ENCODE data around the gene FZD7.

Gene FZD7

DNA sequence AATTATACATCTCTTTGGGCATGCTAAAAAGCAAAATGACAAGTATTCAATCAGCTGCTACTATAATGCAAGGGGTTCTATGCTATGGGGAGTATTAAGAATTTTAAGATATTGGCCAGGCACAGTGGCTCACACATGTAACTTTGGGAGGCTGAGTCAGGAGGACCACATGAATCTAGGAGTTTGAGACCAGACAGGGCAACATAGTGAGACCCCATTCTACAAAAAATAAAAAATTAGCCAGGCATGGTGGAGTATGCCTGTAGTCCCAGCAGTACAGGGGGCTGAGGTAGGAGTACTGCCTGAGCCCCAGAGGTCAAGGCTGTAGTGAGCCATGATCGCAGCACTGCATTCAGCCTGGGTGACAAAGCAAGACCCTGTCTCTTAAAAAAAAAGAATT lies 33.9 kb downstream of the FZD7 start:
- peaks cover 13% of the 10 kb centered on the region for H3K4me1 ChIP-seq (ENCODE audit: control insufficient read depth, insufficient read depth, low read length)
- no peak overlapping the region for H3K27ac ChIP-seq (ENCODE audit: low read length)
- no peaks in the 10 kb centered on the region for H3K9me3 ChIP-seq (ENCODE audit: control insufficient read depth in 2 of 2, low read length in 2 of 2)
- no peak overlapping the region for H3K4me3 ChIP-seq (ENCODE audit: low read length in 2 of 2)
- no peaks in the 10 kb centered on the region for H3K36me3 ChIP-seq (ENCODE audit: control insufficient read depth in 2 of 2, insufficient read depth in 2 of 2, low read length in 2 of 2)
- no peak overlapping the region for H3K9ac ChIP-seq (ENCODE audit: low read length in 2 of 2)
- no peaks in the 10 kb centered on the region for H3K27me3 ChIP-seq (ENCODE audit: control insufficient read depth in 1 of 2, insufficient read depth in 2 of 2, low read length in 2 of 2)

DNA sequence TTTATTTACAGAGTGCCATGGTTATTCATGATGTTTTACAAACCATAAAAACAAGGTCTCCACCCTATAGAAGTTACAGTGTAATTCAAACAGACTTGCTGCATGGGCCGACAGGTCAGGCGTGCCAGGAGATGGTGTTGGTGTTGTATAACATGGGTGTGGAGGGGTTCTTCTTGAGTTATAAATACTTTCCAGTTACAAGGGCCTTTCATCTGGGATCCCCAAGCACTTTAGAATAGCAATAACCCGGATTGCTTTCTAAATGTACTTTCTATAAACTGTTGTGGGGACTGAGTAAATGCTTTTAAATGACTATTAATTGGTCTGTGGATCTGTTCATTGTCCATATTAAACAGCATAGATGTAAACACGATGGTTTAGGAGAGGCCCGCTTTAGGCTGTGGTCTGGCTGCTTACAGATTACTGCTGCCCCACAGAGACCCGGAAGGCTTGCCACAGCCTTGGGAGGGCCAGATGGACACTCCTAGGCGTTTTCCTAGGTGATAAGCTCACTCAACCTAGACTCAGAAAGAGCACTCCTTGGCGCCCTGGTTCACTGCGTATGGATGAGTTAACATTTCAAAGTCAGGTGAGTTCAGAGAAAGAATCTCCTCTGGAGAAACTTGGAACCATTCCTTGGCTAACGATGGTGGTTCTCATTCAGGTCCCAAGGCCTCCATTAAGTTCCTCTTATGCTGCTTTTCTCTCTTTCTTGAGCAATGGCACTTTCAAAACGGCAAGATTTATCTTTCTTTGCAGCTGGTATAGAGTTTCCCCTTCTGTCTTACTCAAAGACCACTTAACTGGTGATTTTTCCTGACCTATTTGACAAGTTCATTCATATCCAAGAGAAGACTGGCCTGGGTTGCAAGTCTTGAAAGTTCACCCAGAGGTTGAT lies 35.8 kb downstream of the FZD7 start:
- Histone ChIP-seq H3K4me3 (ENCODE audit: low read length in 2 of 2) (no peak overlapping the region), H3K9ac (ENCODE audit: low read length in 2 of 2) (no peak overlapping the region), H3K36me3 (ENCODE audit: control insufficient read depth in 2 of 2, insufficient read depth in 2 of 2, low read length in 2 of 2) (no peaks in the 10 kb centered on the region), H3K27ac (ENCODE audit: low read length) (no peak overlapping the region), H3K4me1 (ENCODE audit: control insufficient read depth, insufficient read depth, low read length) (peaks cover 10% of the 10 kb centered on the region), H3K27me3 (ENCODE audit: control insufficient read depth in 1 of 2, insufficient read depth in 2 of 2, low read length in 2 of 2) (no peaks in the 10 kb centered on the region), H3K9me3 (ENCODE audit: control insufficient read depth in 2 of 2, low read length in 2 of 2) (no peaks in the 10 kb centered on the region)

DNA sequence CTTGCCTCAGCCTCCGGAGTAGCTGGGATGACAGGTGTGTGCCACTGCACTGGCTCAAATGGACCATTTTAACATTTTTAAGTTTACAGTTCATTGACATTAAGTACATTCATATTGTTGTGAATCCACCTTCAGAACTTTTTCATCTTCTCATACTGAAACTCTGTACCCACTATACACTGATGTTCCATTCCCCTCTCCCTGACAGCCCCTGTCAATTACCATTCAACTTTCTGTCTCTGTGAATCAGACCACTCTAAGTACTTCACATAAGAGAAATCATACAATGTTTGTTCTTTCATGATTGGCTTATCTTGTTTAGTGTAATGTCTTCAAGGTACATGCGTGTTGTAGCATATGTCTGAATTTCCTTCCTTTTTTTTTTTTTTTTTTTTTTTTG lies 37.5 kb downstream of the FZD7 start:
- Histone ChIP-seq H3K9me3 (ENCODE audit: control insufficient read depth in 2 of 2, low read length in 2 of 2) (no peaks in the 10 kb centered on the region), H3K27ac (ENCODE audit: low read length) (no peak overlapping the region)

DNA sequence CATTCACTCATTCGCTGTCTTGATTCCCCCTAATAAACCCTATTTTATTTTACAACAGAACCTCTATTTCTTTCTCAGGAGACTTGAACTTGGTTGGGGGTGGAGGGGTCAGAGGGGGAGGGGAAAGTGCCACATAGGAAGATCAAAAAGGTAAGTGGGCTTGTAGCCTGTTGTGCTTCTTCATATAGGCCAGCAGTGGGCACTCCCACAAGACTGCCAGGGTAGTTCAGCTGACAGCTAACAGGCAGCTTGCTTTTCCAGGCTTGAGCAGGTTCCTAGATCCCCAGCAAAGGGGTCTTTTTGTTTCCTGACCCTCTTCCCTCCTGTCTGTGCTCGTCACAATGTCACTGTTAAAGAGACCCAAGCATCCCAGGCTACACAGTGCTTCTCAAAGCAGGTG lies 38.6 kb downstream of the FZD7 start:
- H3K9ac ChIP-seq (ENCODE audit: low read length in 2 of 2): no peak overlapping the region
- H3K27me3 ChIP-seq (ENCODE audit: control insufficient read depth in 1 of 2, insufficient read depth in 2 of 2, low read length in 2 of 2): no peaks in the 10 kb centered on the region
- H3K9me3 ChIP-seq (ENCODE audit: control insufficient read depth in 2 of 2, low read length in 2 of 2): no peaks in the 10 kb centered on the region
- no peak overlapping the region for H3K27ac ChIP-seq (ENCODE audit: low read length)
- peaks cover 2% of the 10 kb centered on the region for H3K4me1 ChIP-seq (ENCODE audit: control insufficient read depth, insufficient read depth, low read length)
- no peak overlapping the region for H3K4me3 ChIP-seq (ENCODE audit: low read length in 2 of 2)
- H3K36me3 ChIP-seq (ENCODE audit: control insufficient read depth in 2 of 2, insufficient read depth in 2 of 2, low read length in 2 of 2): no peaks in the 10 kb centered on the region

More for the DNA sequence above, 37.5 kb downstream of the FZD7 start:
- Histone ChIP-seq H3K4me1 (ENCODE audit: control insufficient read depth, insufficient read depth, low read length) (peaks cover 2% of the 10 kb centered on the region), H3K27me3 (ENCODE audit: control insufficient read depth in 1 of 2, insufficient read depth in 2 of 2, low read length in 2 of 2) (no peaks in the 10 kb centered on the region), H3K36me3 (ENCODE audit: control insufficient read depth in 2 of 2, insufficient read depth in 2 of 2, low read length in 2 of 2) (no peaks in the 10 kb centered on the region), H3K9ac (ENCODE audit: low read length in 2 of 2) (no peak overlapping the region), H3K4me3 (ENCODE audit: low read length in 2 of 2) (no peak overlapping the region)

DNA sequence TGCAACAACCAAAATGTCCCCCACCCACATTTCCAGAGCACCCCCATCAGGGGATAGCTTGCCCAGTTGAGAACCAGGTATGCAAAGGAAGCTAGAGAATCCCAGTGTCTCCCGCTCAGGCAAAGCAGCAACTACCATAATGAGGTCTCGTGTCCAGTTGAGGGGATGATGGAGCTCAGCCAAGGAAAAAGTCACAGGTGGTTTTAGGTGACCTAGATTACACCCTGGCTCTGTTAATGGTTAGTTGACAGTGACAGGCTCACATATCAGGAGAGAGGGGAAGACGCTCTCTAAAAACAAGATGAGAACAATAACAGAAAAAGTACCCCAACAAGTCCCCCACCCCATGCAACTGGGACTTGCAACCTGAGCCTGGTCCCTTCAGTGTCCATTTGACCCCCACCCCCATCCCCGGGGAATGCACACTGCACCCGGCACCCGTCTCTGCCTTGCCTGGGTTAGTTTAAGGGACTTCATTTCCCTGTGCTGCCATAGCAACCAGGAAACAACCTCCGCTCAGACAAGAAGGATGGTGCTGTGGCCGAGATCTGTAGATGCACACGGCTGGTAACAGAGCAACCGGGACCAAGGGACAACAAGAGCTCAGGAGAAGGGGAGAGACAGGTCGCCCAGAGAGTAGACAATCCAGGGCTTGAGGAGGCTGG lies 39.2 kb downstream of the FZD7 start, which contains the start of gene KIAA2012:
Gene KIAA2012, plus strand, starts transcription at position 519 of the 665 bp plus-strand sequence. CDS start 373 bp downstream, outside the sequence.
- H3K36me3 ChIP-seq (ENCODE audit: control insufficient read depth in 2 of 2, insufficient read depth in 2 of 2, low read length in 2 of 2): no peaks in the 10 kb centered on the region
- no peaks in the 10 kb centered on the region for H3K27me3 ChIP-seq (ENCODE audit: control insufficient read depth in 1 of 2, insufficient read depth in 2 of 2, low read length in 2 of 2)
- H3K27ac ChIP-seq (ENCODE audit: low read length): no peak within 1 kb of the TSS
- no peaks in the 10 kb centered on the region for H3K9me3 ChIP-seq (ENCODE audit: control insufficient read depth in 2 of 2, low read length in 2 of 2)
- H3K4me1 ChIP-seq (ENCODE audit: control insufficient read depth, insufficient read depth, low read length): peaks cover 2% of the 10 kb centered on the region
- no peak within 1 kb of the TSS for H3K9ac ChIP-seq (ENCODE audit: low read length in 2 of 2)
- H3K4me3 ChIP-seq (ENCODE audit: low read length in 2 of 2): no peak within 1 kb of the TSS

DNA sequence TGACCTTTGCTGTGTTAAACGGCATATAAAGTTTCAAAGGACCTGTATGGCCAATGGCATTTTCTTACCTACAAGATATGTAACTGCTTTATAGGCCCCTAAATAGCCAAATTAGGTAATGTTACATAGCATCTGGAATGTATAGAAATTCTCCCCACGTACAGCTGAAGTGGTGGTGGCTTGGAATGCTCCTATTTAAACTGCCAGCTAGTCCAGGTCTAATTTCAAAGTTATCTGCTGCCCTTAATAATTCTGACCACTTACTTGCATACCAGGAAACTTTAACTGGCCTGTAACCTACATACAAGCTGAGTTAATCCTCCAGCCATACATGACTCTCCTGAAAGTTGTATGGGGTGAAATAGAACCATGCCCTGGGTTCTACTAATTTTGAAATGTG lies 40.7 kb downstream of the FZD7 start:
- Histone ChIP-seq H3K27ac (ENCODE audit: low read length) (no peak overlapping the region), H3K36me3 (ENCODE audit: control insufficient read depth in 2 of 2, insufficient read depth in 2 of 2, low read length in 2 of 2) (no peaks in the 10 kb centered on the region), H3K4me3 (ENCODE audit: low read length in 2 of 2) (no peak overlapping the region), H3K27me3 (ENCODE audit: control insufficient read depth in 1 of 2, insufficient read depth in 2 of 2, low read length in 2 of 2) (no peaks in the 10 kb centered on the region), H3K9ac (ENCODE audit: low read length in 2 of 2) (no peak overlapping the region), H3K9me3 (ENCODE audit: control insufficient read depth in 2 of 2, low read length in 2 of 2) (no peaks in the 10 kb centered on the region), H3K4me1 (ENCODE audit: control insufficient read depth, insufficient read depth, low read length) (peaks cover 2% of the 10 kb centered on the region)

DNA sequence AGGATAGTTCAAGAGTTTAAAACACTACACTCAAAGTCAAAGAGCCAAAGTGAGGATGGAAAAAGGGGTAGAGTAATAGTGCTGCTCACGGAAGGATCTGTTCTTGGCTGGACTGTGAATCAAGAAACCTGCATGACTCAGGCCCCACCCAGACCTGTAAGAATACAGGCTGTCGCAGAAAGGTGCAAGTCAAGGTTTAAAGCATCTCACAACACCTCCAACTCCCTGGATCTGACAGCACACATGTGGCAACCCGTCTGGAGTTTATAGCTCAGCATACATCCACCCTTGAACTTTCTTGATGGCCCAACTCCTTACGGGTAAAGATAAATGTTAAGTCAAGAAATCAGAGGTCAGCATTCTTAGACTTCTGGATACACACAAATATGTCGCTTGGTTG lies 45.7 kb downstream of the FZD7 start:
- Histone ChIP-seq H3K36me3 (ENCODE audit: control insufficient read depth in 2 of 2, insufficient read depth in 2 of 2, low read length in 2 of 2) (no peaks in the 10 kb centered on the region), H3K9ac (ENCODE audit: low read length in 2 of 2) (no peak overlapping the region), H3K27me3 (ENCODE audit: control insufficient read depth in 1 of 2, insufficient read depth in 2 of 2, low read length in 2 of 2) (no peaks in the 10 kb centered on the region), H3K27ac (ENCODE audit: low read length) (no peak overlapping the region), H3K4me1 (ENCODE audit: control insufficient read depth, insufficient read depth, low read length) (peaks cover 3% of the 10 kb centered on the region), H3K4me3 (ENCODE audit: low read length in 2 of 2) (no peak overlapping the region), H3K9me3 (ENCODE audit: control insufficient read depth in 2 of 2, low read length in 2 of 2) (no peaks in the 10 kb centered on the region)

DNA sequence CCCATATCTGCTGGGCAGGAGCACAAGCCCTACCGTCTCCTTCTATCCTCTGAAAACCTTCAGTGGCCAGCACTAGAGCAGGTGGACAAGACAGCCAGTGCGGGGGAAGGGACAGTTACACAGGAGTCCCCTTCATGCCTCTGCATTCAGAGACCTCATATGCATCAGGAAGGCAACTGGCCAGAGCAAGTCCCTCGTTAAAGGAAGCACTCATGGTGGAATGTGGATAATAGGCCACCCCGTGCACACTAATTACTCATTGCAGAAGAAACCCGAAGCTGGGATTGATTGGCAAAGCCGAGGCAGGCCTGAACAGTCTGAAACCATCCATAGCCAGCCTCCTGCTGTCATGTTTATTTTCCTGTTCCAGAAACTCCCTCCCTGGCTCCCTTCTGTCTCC lies 50.6 kb downstream of the FZD7 start:
- Histone ChIP-seq H3K9me3 (ENCODE audit: control insufficient read depth in 2 of 2, low read length in 2 of 2) (no peaks in the 10 kb centered on the region), H3K27me3 (ENCODE audit: control insufficient read depth in 1 of 2, insufficient read depth in 2 of 2, low read length in 2 of 2) (no peaks in the 10 kb centered on the region), H3K4me3 (ENCODE audit: low read length in 2 of 2) (no peak overlapping the region), H3K4me1 (ENCODE audit: control insufficient read depth, insufficient read depth, low read length) (peaks cover 3% of the 10 kb centered on the region), H3K36me3 (ENCODE audit: control insufficient read depth in 2 of 2, insufficient read depth in 2 of 2, low read length in 2 of 2) (no peaks in the 10 kb centered on the region), H3K27ac (ENCODE audit: low read length) (no peak overlapping the region), H3K9ac (ENCODE audit: low read length in 2 of 2) (no peak overlapping the region)

Data from stomach smooth muscle (tissue), 2 donors.